Measurements from ENCODE around the gene CAMSAP1.

The CAMSAP1 gene

DNA sequence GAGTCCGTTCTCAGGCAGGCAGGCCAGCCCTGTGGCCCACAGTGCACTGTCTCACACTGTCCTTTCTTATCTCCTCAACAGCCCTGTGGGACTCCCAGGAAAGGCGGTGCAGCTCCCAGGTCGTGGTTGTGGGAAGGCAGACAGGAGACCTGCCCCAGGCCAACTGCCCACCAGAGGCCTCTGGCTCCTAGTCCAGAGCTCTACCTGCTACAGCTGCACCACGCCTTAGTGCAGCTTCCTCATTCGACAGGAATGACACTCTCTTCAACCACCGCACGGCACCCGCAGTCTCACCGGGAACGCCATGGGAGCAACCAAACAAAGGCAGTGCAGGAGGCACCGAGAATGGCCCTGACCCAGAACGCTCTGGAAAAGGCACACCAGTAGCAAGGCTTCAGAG, 25.3 kb downstream of the CAMSAP1 start:
- ChIA-PET CTCF (interaction anchor here (0.9 to 2.8 kb wide), 3 partner anchors 10 to 18 kb away, joined by 4 to 9 read pairs (median 4); no protein-coding TSS in a partner anchor), POLR2A (no interaction called here)
- Histone ChIP-seq H3K4me1 (ENCODE audit: control insufficient read depth, insufficient read depth, low read length) (peaks cover 2% of the 10 kb centered on the region; the same call in 1 of the 2 replicates), H3K27ac (ENCODE audit: extremely low read depth, low read depth, low read length) (no peak overlapping the region), H3K36me3 (ENCODE audit: control insufficient read depth in 2 of 2, insufficient read depth in 1 of 2, low read length in 2 of 2) (peaks cover 0 to 10% of the 10 kb centered on the region in 2 experiments; a peak in 2 of 3 replicates), H3K9me3 (ENCODE audit: control insufficient read depth, insufficient read depth, low read depth, low read length) (no peaks in the 10 kb centered on the region), H3K4me3 (ENCODE audit: low read depth, low read length) (no peak overlapping the region)
- TF ChIP-seq ZNF600 (tag by site-specific recombination; IDR thresholded peaks at IDR 0.05) (no peak), ZNF211 (tag by site-specific recombination; IDR thresholded peaks at IDR 0.05; ENCODE audit: low read depth) (no peak), RBAK (tag by site-specific recombination; IDR thresholded peaks at IDR 0.05) (no peak), ZNF510 (tag by site-specific recombination; IDR thresholded peaks at IDR 0.05; ENCODE audit: insufficient replicate concordance) (no peak), ZNF214 (tag by site-specific recombination; IDR thresholded peaks at IDR 0.05; ENCODE audit: borderline replicate concordance) (no peak), SETDB1 (IDR thresholded peaks at IDR 0.05; ENCODE audit: insufficient read length, low read length) (no peak), ZNF560 (tag by site-specific recombination; IDR thresholded peaks at IDR 0.05; ENCODE audit: borderline replicate concordance) (no peak), HOXA7 (CRISPR knock-in tag; IDR thresholded peaks at IDR 0.05; ENCODE audit: borderline replicate concordance) (no peak)
- TF ChIP-seq, protein P1, sequence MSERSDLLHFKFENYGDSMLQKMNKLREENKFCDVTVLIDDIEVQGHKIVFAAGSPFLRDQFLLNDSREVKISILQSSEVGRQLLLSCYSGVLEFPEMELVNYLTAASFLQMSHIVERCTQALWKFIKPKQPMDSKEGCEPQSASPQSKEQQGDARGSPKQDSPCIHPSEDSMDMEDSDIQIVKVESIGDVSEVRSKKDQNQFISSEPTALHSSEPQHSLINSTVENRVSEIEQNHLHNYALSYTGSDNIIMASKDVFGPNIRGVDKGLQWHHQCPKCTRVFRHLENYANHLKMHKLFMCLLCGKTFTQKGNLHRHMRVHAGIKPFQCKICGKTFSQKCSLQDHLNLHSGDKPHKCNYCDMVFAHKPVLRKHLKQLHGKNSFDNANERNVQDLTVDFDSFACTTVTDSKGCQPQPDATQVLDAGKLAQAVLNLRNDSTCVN (tag by site-specific recombination; optimal IDR thresholded peaks at IDR 0.05), result no peak
- TF ChIP-seq, protein P2, sequence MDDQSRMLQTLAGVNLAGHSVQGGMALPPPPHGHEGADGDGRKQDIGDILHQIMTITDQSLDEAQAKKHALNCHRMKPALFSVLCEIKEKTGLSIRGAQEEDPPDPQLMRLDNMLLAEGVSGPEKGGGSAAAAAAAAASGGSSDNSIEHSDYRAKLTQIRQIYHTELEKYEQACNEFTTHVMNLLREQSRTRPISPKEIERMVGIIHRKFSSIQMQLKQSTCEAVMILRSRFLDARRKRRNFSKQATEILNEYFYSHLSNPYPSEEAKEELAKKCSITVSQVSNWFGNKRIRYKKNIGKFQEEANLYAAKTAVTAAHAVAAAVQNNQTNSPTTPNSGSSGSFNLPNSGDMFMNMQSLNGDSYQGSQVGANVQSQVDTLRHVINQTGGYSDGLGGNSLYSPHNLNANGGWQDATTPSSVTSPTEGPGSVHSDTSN (CRISPR knock-in tag; IDR thresholded peaks at IDR 0.05), result no peak
- TF ChIP-seq, protein P3, sequence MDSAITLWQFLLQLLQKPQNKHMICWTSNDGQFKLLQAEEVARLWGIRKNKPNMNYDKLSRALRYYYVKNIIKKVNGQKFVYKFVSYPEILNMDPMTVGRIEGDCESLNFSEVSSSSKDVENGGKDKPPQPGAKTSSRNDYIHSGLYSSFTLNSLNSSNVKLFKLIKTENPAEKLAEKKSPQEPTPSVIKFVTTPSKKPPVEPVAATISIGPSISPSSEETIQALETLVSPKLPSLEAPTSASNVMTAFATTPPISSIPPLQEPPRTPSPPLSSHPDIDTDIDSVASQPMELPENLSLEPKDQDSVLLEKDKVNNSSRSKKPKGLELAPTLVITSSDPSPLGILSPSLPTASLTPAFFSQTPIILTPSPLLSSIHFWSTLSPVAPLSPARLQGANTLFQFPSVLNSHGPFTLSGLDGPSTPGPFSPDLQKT (IDR thresholded peaks at IDR 0.05; ENCODE audit: borderline replicate concordance, low read depth, low read length), result no peak
- TF ChIP-seq, protein P4, sequence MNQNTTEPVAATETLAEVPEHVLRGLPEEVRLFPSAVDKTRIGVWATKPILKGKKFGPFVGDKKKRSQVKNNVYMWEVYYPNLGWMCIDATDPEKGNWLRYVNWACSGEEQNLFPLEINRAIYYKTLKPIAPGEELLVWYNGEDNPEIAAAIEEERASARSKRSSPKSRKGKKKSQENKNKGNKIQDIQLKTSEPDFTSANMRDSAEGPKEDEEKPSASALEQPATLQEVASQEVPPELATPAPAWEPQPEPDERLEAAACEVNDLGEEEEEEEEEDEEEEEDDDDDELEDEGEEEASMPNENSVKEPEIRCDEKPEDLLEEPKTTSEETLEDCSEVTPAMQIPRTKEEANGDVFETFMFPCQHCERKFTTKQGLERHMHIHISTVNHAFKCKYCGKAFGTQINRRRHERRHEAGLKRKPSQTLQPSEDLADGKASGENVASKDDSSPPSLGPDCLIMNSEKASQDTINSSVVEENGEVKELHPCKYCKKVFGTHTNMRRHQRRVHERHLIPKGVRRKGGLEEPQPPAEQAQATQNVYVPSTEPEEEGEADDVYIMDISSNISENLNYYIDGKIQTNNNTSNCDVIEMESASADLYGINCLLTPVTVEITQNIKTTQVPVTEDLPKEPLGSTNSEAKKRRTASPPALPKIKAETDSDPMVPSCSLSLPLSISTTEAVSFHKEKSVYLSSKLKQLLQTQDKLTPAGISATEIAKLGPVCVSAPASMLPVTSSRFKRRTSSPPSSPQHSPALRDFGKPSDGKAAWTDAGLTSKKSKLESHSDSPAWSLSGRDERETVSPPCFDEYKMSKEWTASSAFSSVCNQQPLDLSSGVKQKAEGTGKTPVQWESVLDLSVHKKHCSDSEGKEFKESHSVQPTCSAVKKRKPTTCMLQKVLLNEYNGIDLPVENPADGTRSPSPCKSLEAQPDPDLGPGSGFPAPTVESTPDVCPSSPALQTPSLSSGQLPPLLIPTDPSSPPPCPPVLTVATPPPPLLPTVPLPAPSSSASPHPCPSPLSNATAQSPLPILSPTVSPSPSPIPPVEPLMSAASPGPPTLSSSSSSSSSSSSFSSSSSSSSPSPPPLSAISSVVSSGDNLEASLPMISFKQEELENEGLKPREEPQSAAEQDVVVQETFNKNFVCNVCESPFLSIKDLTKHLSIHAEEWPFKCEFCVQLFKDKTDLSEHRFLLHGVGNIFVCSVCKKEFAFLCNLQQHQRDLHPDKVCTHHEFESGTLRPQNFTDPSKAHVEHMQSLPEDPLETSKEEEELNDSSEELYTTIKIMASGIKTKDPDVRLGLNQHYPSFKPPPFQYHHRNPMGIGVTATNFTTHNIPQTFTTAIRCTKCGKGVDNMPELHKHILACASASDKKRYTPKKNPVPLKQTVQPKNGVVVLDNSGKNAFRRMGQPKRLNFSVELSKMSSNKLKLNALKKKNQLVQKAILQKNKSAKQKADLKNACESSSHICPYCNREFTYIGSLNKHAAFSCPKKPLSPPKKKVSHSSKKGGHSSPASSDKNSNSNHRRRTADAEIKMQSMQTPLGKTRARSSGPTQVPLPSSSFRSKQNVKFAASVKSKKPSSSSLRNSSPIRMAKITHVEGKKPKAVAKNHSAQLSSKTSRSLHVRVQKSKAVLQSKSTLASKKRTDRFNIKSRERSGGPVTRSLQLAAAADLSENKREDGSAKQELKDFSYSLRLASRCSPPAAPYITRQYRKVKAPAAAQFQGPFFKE (tag by site-specific recombination; IDR thresholded peaks at IDR 0.05; ENCODE audit: borderline replicate concordance), result no peak
- TF ChIP-seq, protein P5, sequence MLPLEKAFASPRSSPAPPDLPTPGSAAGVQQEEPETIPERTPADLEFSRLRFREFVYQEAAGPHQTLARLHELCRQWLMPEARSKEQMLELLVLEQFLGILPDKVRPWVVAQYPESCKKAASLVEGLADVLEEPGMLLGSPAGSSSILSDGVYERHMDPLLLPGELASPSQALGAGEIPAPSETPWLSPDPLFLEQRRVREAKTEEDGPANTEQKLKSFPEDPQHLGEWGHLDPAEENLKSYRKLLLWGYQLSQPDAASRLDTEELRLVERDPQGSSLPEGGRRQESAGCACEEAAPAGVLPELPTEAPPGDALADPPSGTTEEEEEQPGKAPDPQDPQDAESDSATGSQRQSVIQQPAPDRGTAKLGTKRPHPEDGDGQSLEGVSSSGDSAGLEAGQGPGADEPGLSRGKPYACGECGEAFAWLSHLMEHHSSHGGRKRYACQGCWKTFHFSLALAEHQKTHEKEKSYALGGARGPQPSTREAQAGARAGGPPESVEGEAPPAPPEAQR (tag by site-specific recombination; IDR thresholded peaks at IDR 0.05), result no peak
